ENCODE results near the gene YDJC. TPM values are rescaled to one million over a fixed set of nuclear protein-coding genes. Genes with fewer than 3 reads are reported as not detected.
A peak's percentile ranks its signal among the peaks of the same experiment; 100 is the strongest.

Gene YDJC
- total and polyA plus RNA-seq, 2 of the 8 experiments (the other 6 are each of a cell fraction or from before 2014, with no cell fraction given), result 36.7 to 45.2 TPM

GRCh38 chr22:21673534-21674321 lies 43.9 kb upstream of the YDJC start:
- H4K5ac ChIP-seq (ENCODE audit: insufficient read length, low read depth, low read length), result no peak overlapping the region
- H2BK12ac ChIP-seq (ENCODE audit: low read depth, low read length), result no peak overlapping the region
- H3K18ac ChIP-seq (ENCODE audit: extremely low read depth, low read length), result no peak overlapping the region
- no peak overlapping the region for H3K4ac ChIP-seq (replicated peaks; ENCODE audit: insufficient read length, low read depth, low read length)
- no peak overlapping the region for H2AK5ac ChIP-seq (ENCODE audit: low read depth, low read length)
- FAIRE-seq, result no peak
- TF ChIP-seq TCF12 (IDR thresholded peaks at IDR 0.05; ENCODE audit: low read depth, low read length) (no peak), POLR2AphosphoS5 (IDR thresholded peaks at IDR 0.05; ENCODE audit: low read depth, low read length) (peak; percentile 30; the same call in 1 of the 2 replicates), SRF (IDR thresholded peaks at IDR 0.05; ENCODE audit: low read depth, low read length) (no peak), RAD21 (IDR thresholded peaks at IDR 0.05 in 1 of 2, conservative IDR thresholded peaks at IDR 0.05 in 1 of 2; ENCODE audit: low read depth in 2 of 2, low read length in 2 of 2) (peak in 1 of 2 experiments; percentile 32; a peak in 2 of 4 replicates)
- TF ChIP-seq, protein P1, sequence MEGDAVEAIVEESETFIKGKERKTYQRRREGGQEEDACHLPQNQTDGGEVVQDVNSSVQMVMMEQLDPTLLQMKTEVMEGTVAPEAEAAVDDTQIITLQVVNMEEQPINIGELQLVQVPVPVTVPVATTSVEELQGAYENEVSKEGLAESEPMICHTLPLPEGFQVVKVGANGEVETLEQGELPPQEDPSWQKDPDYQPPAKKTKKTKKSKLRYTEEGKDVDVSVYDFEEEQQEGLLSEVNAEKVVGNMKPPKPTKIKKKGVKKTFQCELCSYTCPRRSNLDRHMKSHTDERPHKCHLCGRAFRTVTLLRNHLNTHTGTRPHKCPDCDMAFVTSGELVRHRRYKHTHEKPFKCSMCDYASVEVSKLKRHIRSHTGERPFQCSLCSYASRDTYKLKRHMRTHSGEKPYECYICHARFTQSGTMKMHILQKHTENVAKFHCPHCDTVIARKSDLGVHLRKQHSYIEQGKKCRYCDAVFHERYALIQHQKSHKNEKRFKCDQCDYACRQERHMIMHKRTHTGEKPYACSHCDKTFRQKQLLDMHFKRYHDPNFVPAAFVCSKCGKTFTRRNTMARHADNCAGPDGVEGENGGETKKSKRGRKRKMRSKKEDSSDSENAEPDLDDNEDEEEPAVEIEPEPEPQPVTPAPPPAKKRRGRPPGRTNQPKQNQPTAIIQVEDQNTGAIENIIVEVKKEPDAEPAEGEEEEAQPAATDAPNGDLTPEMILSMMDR (IDR thresholded peaks at IDR 0.05; ENCODE audit: control extremely low read depth in 1 of 3, insufficient read depth in 1 of 3, low read depth in 1 of 3, low read length in 3 of 3), result peak in 1 of 3 experiments; percentile 3; a peak in 1 of 4 replicates
- POLR2A ChIA-PET (ENCODE audit: partially characterized antibody), result interaction anchor here (1.1 to 1.6 kb wide), 2 partner anchors 13 to 45 kb away, joined by 3 to 4 read pairs; no protein-coding TSS in a partner anchor
- WGBS, 2 experiments (ENCODE audit: extremely low coverage in 1 of 2, insufficient coverage in 1 of 2, insufficient read length in 1 of 2, insufficient replicate concordance in 2 of 2, low coverage in 1 of 2, low lambda C conversion rate in 2 of 2, missing lambda C conversion rate in 1 of 2), result 92% methylated on average over 12 of the region's 12 CpGs; no CpG with 5 or more reads in 1 of the 2 experiments
- H3K9me3 ChIP-seq (ENCODE audit: insufficient read depth in 2 of 2, low read depth in 1 of 2, low read length in 1 of 2), result peaks cover 0 to 12% of the 10 kb centered on the region in 2 experiments; a peak in 1 of 4 replicates
- H2AFZ ChIP-seq (ENCODE audit: low read length), result no peak overlapping the region
- H3K23me2 ChIP-seq (ENCODE audit: low read depth, low read length), result no peaks in the 10 kb centered on the region
- H2BK5ac ChIP-seq (ENCODE audit: low read depth, low read length), result no peak overlapping the region
- no peak overlapping the region for H3K4me3 ChIP-seq (ENCODE audit: extremely low read depth in 1 of 4, insufficient read depth in 2 of 4, low read depth in 3 of 4, low read length in 4 of 4)
- H3K4me2 ChIP-seq (ENCODE audit: insufficient read depth in 1 of 2, low read depth in 2 of 2, low read length in 2 of 2), result no peak overlapping the region
- H2BK20ac ChIP-seq (ENCODE audit: low read length), result no peak overlapping the region
- H2BK15ac ChIP-seq (ENCODE audit: low read length), result no peak overlapping the region
- H3K56ac ChIP-seq (replicated peaks; ENCODE audit: insufficient read length, low read depth, low read length), result no peak overlapping the region
- CTCF ChIA-PET (ENCODE audit: partially characterized antibody), result no interaction called here
- H3K27me3 ChIP-seq (replicated peaks in 1 of 4; ENCODE audit: control insufficient read depth in 3 of 4, extremely low read depth in 1 of 4, insufficient read depth in 3 of 4, low read length in 3 of 4), result no peaks in the 10 kb centered on the region
- no peaks in the 10 kb centered on the region for H3K79me1 ChIP-seq (ENCODE audit: low read depth, low read length)
- no peaks in the 10 kb centered on the region for H3K79me2 ChIP-seq (ENCODE audit: control insufficient read depth in 1 of 2, insufficient read depth in 2 of 2, low read length in 2 of 2)
- H4K20me1 ChIP-seq (replicated peaks in 1 of 2; ENCODE audit: control insufficient read depth in 1 of 2, insufficient read depth in 2 of 2, low read length in 2 of 2), result no peaks in the 10 kb centered on the region
- H3K36me3 ChIP-seq (ENCODE audit: control insufficient read depth in 2 of 4, insufficient read depth in 4 of 4, low read length in 3 of 4), result peaks cover 11 to 21% (median 17%) of the 10 kb centered on the region in 4 experiments; a peak in 6 of 8 replicates
- no peak overlapping the region for H3K27ac ChIP-seq (ENCODE audit: low read depth, low read length)
- H3K4me1 ChIP-seq (replicated peaks in 1 of 4; ENCODE audit: control insufficient read depth in 3 of 4, insufficient read depth in 4 of 4, low read length in 3 of 4), result no peaks in the 10 kb centered on the region
- H3K23ac ChIP-seq (ENCODE audit: insufficient read length), result no peak overlapping the region
- H3K14ac ChIP-seq (ENCODE audit: insufficient read length), result no peak overlapping the region
- H4K91ac ChIP-seq (replicated peaks; ENCODE audit: insufficient read length, low read length), result no peak overlapping the region
- no peak overlapping the region for H4K8ac ChIP-seq (ENCODE audit: extremely low read depth, insufficient read depth, low read length)
- no peak overlapping the region for H3K9ac ChIP-seq (replicated peaks in 1 of 4; ENCODE audit: extremely low read depth in 1 of 4, low read depth in 3 of 4, low read length in 3 of 4)
- DNase-seq (ENCODE audit: low read depth in 1 of 2, low spot score in 2 of 2), result no peak
- H2BK120ac ChIP-seq (replicated peaks; ENCODE audit: low read depth, low read length), result no peak overlapping the region

Data from H1 (cell line).